PFSK-1 (cell line): ENCODE results near the gene THAP8.
A peak's percentile ranks its signal among the peaks of the same experiment; 100 is the strongest.

Experiments
- FOXP2 ChIP-seq: optimal IDR thresholded peaks from 2 replicates; pipeline ENCODE3; 2011; ENCODE audit warnings: borderline replicate concordance, control low read depth, inconsistent platforms; ENCODE audit not compliant: insufficient read depth; ENCODE audit errors: extremely low read length, extremely low read depth
- POLR2AphosphoS5 ChIP-seq: IDR thresholded peaks from 2 replicates; pipeline ENCODE4 v1.6.1; 2012; ENCODE audit warnings: low read depth, mild to moderate bottlenecking, control low read depth, low read length, moderate library complexity
- REST ChIP-seq, 2 experiments: IDR thresholded peaks; 2 replicates each; pipeline versions ENCODE4 v1.6.1 to v1.8.0; 2011 to 2012; ENCODE audit warnings: low read depth in 2 of 2, low read length in 2 of 2, control low read depth in 1 of 2, inconsistent platforms in 1 of 2, mild to moderate bottlenecking in 1 of 2, moderate library complexity in 1 of 2; ENCODE audit not compliant: insufficient read depth in 1 of 2
- SIN3A ChIP-seq: IDR thresholded peaks from 2 replicates; pipeline ENCODE4 v1.6.1; 2012; ENCODE audit warnings: mild to moderate bottlenecking, low read length, moderate library complexity, borderline replicate concordance; ENCODE audit not compliant: insufficient read depth
- TAF1 ChIP-seq: IDR thresholded peaks from 2 replicates; pipeline ENCODE4 v1.6.1; 2012; ENCODE audit warnings: low read length, control low read depth, borderline replicate concordance; ENCODE audit not compliant: insufficient read depth

The THAP8 gene

GRCh38 chr19:36061367-36061766, 7.3 kb upstream of the THAP8 start:
- TF ChIP-seq SIN3A (no peak), POLR2AphosphoS5 (no peak), FOXP2 (no peak), TAF1 (no peak), REST (IDR thresholded peaks at IDR 0.05; ENCODE audit: insufficient read depth in 1 of 2, low read depth in 2 of 2, low read length in 2 of 2) (no peak)

GRCh38 chr19:36060430-36060829, 6.3 kb upstream of the THAP8 start:
- TF ChIP-seq FOXP2 = peak; percentile 22
- TF ChIP-seq REST (IDR thresholded peaks at IDR 0.05; ENCODE audit: insufficient read depth in 1 of 2, low read depth in 2 of 2, low read length in 2 of 2) = no peak
- TF ChIP-seq POLR2AphosphoS5 = no peak
- TF ChIP-seq TAF1 = no peak
- TF ChIP-seq SIN3A = no peak

DNA sequence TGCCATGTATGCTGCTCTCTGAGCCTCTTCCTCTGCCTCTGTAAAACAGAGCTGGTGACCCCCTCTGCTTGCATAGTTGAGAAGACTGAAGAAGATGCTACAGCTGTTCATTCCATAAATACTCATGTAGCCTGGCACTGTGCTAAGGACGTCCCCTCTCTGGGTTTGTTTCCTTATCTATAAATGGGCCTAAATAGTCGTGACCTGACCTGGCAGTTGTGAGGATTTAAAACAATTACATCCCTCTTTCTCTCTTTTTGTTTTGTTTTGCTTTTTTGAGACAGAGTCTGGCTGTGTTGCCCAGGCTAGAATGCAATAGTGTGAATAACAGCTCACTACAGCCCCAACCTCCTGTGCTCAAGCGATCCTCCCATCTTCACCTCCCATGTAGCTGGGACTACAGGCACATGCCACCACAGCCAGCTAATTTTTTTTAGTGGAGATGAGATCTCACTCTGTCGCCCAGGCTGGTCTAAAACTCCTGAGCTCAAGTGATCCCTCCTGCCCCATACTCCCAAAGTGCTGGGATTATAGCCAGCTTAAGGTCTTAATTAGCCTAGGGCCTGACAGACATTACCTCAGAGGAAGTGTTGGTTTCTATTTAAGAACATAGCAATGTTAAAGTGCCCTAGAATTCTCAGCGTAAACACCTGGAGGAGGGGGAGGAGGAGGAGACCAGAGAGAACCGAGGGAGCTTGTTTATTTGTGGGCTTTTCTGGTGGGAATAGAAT, 5.3 kb upstream of the THAP8 start:
- TF ChIP-seq REST (IDR thresholded peaks at IDR 0.05; ENCODE audit: insufficient read depth in 1 of 2, low read depth in 2 of 2, low read length in 2 of 2) (no peak), TAF1 (no peak), SIN3A (no peak), FOXP2 (no peak), POLR2AphosphoS5 (no peak)

DNA sequence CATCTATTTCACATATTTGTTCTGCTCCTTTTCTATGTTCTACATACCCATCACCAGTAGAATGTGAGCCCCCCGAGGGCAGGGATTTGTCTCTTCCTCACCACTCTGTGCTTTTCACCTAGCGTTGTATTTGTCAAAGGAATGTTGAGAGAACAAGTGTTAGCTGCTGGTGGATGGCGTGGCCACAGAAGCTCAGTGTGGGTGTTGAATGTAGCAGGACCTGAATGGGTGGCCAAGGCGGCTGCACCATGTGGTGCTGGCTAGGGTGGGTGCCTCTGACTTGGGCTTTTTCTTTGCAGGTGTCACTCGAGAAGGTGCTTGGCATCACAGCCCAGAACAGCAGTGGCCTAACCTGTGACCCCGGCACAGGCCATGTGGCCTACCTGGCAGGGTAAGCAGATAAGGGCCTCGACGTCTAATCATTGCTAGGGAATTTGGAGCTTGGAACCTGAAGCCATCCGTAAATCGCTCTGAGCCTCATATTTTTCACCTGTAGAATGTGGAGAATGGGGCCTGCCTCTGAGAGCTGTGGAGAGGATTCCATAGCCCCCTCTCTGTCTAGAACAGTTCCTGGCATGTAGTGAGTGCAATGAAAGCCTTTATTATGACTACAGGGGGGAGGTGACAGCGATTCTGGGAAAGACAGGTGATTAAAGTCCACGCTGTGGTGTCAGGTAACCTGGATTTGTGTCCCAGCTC, 4.5 kb upstream of the THAP8 start:
- no peak for TF ChIP-seq SIN3A
- TF ChIP-seq REST (IDR thresholded peaks at IDR 0.05; ENCODE audit: insufficient read depth in 1 of 2, low read depth in 2 of 2, low read length in 2 of 2) = no peak
- TF ChIP-seq POLR2AphosphoS5 = no peak
- TF ChIP-seq TAF1 = no peak
- no peak for TF ChIP-seq FOXP2
